Fibroblast of lung (primary cell): ENCODE data around the gene KLF17.

ENCODE experiments used
- CTCF ChIP-seq, 2 donors: IDR thresholded peaks in 1 of 2; conservative IDR thresholded peaks in 1 of 2; 1 replicate in 1 of 2; 2 replicates in 1 of 2; pipeline ENCODE4 v1.5.1; 2011 to 2012; ENCODE audit warnings: low read length in 2 of 2, control low read depth in 1 of 2, inconsistent platforms in 1 of 2, low read depth in 1 of 2, mild to moderate bottlenecking in 1 of 2
- EZH2 ChIP-seq: IDR thresholded peaks from 2 replicates; pipeline ENCODE4 v1.5.1; 2012; ENCODE audit warnings: low read length, control low read depth, mild to moderate bottlenecking; ENCODE audit errors: missing control alignments

GRCh38 chr1:44141531-44141930 lies 22.9 kb downstream of the KLF17 start, which contains the start of gene KLF18:
- TF ChIP-seq CTCF (conservative IDR thresholded peaks at IDR 0.05 in 1 of 2, IDR thresholded peaks at IDR 0.05 in 1 of 2; ENCODE audit: low read depth in 1 of 2, low read length in 2 of 2) (no peak), EZH2 (no peak)
